KMS-11 (cell line): Measurements from ENCODE around the gene MLIP.

Experiments used
- H2AFZ ChIP-seq: fragments of 200-600 bp; sonication (generic); 2 replicates; pipeline ENCODE4 v1.6.1; 2016; ENCODE audit warnings: antibody characterized with exemption, mixed run types, low read depth
- H3K27ac ChIP-seq: fragments of 200-600 bp; sonication (generic); 2 replicates; pipeline ENCODE4 v1.6.1; 2016; ENCODE audit warnings: mild to moderate bottlenecking, mixed run types
- H3K27me3 ChIP-seq: fragments of 200-600 bp; sonication (generic); 2 replicates; pipeline ENCODE4 v1.6.1; 2017; ENCODE audit warnings: mild to moderate bottlenecking, low read depth, mixed run types, moderate library complexity; ENCODE audit not compliant: insufficient read depth
- H3K36me3 ChIP-seq: fragments of 200-600 bp; sonication (generic); 2 replicates; pipeline ENCODE4 v1.6.1; 2017; ENCODE audit warnings: mild to moderate bottlenecking, mixed run types; ENCODE audit not compliant: insufficient read depth
- H3K4me1 ChIP-seq: fragments of 200-600 bp; sonication (generic); 2 replicates; pipeline ENCODE4 v1.6.1; 2016; ENCODE audit warnings: mild to moderate bottlenecking, low read depth, mixed run types; ENCODE audit not compliant: poor library complexity, severe bottlenecking
- H3K4me2 ChIP-seq: fragments of 200-600 bp; sonication (generic); 2 replicates; pipeline ENCODE4 v1.7.0; 2016; ENCODE audit warnings: mild to moderate bottlenecking, mixed run types
- H3K4me3 ChIP-seq: fragments of 200-600 bp; sonication (generic); IDR thresholded peaks from 2 replicates; pipeline ENCODE4 v1.6.1; 2017; ENCODE audit warnings: low read depth, low read length, mixed read lengths; ENCODE audit not compliant: insufficient read depth
- H3K79me2 ChIP-seq: fragments of 200-600 bp; sonication (generic); 2 replicates; pipeline ENCODE4 v1.6.1; 2016; ENCODE audit warnings: low read depth, mixed run types; ENCODE audit not compliant: insufficient read depth
- H3K9ac ChIP-seq: fragments of 200-600 bp; sonication (generic); 2 replicates; pipeline ENCODE4 v1.6.1; 2016; ENCODE audit warnings: mild to moderate bottlenecking, mixed run types
- H4K20me1 ChIP-seq: fragments of 200-600 bp; sonication (generic); 2 replicates; pipeline ENCODE4 v1.6.1; 2016; ENCODE audit warnings: mild to moderate bottlenecking, mixed run types; ENCODE audit not compliant: insufficient read depth
- TF ChIP-seq, protein P1 (sequence below): fragments of 200-600 bp; sonication (generic); conservative IDR thresholded peaks from 2 replicates; pipeline ENCODE4 v1.6.1; 2017; ENCODE audit warnings: low read depth, mild to moderate bottlenecking, antibody characterized with exemption, low read length, moderate library complexity, mixed read lengths

The MLIP gene

DNA sequence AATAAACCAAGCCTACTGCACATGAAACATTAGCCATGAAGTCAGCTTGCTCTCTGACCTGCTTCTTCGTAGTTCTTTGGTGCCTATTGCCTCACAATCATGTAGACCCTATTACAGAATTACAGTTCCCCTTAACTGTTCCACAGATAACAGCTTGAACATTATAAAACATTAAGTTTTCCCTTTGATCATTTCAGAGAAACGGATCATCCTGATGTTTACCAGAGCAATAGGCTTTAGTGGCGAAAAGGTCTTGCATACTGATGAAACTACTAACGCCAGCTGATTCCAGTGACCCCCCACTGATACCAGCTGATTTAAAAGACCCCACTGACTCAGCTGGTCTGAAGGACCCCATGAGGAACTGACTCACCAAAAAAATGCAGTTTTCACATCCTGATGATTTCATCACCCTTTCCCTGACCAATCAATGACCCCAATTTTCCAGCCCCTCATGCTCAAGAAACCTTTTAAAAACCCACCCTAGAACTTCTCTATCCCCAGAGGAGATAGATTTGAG is 39.4 kb upstream of the MLIP start:
- no peak overlapping the region for H3K4me2 ChIP-seq
- H3K27ac ChIP-seq: no peak overlapping the region
- H3K36me3 ChIP-seq: no peaks in the 10 kb centered on the region
- no peaks in the 10 kb centered on the region for H4K20me1 ChIP-seq
- no peaks in the 10 kb centered on the region for H3K79me2 ChIP-seq
- TF ChIP-seq, protein P1, sequence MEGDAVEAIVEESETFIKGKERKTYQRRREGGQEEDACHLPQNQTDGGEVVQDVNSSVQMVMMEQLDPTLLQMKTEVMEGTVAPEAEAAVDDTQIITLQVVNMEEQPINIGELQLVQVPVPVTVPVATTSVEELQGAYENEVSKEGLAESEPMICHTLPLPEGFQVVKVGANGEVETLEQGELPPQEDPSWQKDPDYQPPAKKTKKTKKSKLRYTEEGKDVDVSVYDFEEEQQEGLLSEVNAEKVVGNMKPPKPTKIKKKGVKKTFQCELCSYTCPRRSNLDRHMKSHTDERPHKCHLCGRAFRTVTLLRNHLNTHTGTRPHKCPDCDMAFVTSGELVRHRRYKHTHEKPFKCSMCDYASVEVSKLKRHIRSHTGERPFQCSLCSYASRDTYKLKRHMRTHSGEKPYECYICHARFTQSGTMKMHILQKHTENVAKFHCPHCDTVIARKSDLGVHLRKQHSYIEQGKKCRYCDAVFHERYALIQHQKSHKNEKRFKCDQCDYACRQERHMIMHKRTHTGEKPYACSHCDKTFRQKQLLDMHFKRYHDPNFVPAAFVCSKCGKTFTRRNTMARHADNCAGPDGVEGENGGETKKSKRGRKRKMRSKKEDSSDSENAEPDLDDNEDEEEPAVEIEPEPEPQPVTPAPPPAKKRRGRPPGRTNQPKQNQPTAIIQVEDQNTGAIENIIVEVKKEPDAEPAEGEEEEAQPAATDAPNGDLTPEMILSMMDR: no peak
- peaks cover 3% of the 10 kb centered on the region for H3K4me1 ChIP-seq
- no peak overlapping the region for H3K4me3 ChIP-seq
- no peaks in the 10 kb centered on the region for H3K27me3 ChIP-seq
- H2AFZ ChIP-seq: no peak overlapping the region
- H3K9ac ChIP-seq: no peak overlapping the region

DNA sequence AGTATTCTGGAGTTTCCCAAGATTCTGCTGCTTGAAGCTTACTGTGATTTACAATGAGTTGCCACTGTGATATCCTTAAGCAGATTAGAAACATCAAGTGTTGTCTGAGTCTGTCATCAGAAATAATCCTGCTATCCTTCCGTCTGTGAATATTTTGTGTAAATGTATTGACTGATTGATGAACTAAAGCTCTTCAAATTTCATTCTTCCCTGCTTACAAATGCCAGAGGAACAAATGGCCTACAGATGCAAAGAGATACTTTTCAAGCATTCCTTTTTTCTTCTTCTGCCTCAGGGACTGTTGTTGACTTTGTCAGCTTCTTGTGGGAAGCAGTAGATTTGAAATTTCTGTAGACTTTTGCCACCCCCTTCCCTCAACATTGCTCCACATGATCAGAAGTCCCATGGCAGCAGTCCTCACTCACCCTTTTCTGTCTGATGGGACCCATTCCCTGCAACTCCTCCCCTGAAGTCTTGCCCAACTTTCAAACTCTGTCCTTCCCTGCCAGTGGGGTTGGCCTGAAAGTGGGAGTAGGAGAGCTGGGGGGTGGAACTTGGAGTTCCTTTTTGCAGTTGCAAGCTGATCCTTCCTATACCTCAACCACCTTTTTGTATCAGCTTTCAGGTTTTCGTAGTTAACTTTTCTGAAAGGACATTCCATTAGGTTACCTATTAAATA is 38.5 kb upstream of the MLIP start:
- Histone ChIP-seq H4K20me1 (no peaks in the 10 kb centered on the region), H2AFZ (no peak overlapping the region), H3K27me3 (no peaks in the 10 kb centered on the region), H3K9ac (no peak overlapping the region), H3K27ac (no peak overlapping the region), H3K4me2 (no peak overlapping the region), H3K4me3 (no peak overlapping the region), H3K36me3 (no peaks in the 10 kb centered on the region), H3K4me1 (peaks cover 3% of the 10 kb centered on the region), H3K79me2 (no peaks in the 10 kb centered on the region)
- TF ChIP-seq, protein P1: no peak

DNA sequence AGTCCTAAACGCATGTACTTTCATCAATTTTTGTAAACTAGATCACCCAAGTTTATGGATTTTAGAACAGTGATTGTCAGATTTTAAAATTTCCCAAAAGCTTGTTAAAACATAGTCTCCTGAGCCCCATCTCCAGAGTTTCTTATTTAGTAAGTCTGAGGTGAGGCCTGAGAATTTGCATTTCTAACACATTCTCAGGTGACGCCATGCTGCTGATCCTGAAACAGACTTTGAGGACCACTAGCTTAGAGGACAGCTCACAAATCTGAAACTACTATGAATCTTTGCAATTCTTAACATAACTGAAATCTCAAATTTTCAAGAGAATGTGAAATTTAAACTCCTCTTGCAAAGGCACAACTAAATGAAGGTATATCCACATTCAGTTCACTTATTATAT is 37.8 kb upstream of the MLIP start:
- TF ChIP-seq, protein P1: no peak
- no peak overlapping the region for H2AFZ ChIP-seq
- H3K4me1 ChIP-seq: peaks cover 3% of the 10 kb centered on the region
- H3K27me3 ChIP-seq: no peaks in the 10 kb centered on the region
- H3K4me3 ChIP-seq: no peak overlapping the region
- H4K20me1 ChIP-seq: no peaks in the 10 kb centered on the region
- no peak overlapping the region for H3K9ac ChIP-seq
- H3K79me2 ChIP-seq: no peaks in the 10 kb centered on the region
- H3K4me2 ChIP-seq: no peak overlapping the region
- no peaks in the 10 kb centered on the region for H3K36me3 ChIP-seq
- H3K27ac ChIP-seq: no peak overlapping the region

DNA sequence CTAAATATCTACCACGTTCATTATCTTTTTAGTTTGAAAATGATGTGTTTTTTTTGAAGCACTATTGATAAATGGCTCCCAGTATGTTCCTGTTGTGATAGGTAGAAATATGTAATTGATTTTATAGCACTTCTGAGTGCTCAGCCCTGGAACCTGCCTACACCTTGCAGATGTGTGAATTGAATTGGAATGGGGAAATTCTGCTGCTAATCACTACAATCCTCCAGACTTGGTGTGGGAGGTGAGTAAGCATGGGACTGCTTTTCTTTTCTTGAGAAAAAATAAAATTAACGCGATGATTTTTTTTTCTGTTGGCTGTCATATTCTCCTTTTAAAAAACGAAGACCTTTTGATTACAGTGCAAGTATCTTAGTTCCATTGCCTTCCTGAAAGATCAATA is 37.1 kb upstream of the MLIP start:
- TF ChIP-seq, protein P1: no peak
- Histone ChIP-seq H4K20me1 (no peaks in the 10 kb centered on the region), H3K36me3 (no peaks in the 10 kb centered on the region), H2AFZ (no peak overlapping the region), H3K4me3 (no peak overlapping the region), H3K27me3 (no peaks in the 10 kb centered on the region), H3K79me2 (no peaks in the 10 kb centered on the region), H3K4me1 (peaks cover 3% of the 10 kb centered on the region), H3K27ac (no peak overlapping the region), H3K9ac (no peak overlapping the region), H3K4me2 (no peak overlapping the region)
